GM12878 (cell line): ENCODE data around the gene PHACTR3. TPM values are rescaled to one million over a fixed set of nuclear protein-coding genes. Genes with fewer than 3 reads are reported as not detected.

Experiments used
- ATF3 ChIP-seq: IDR thresholded peaks from 2 replicates; pipeline ENCODE4 v1.6.1; 2011; ENCODE audit warnings: low read depth, mild to moderate bottlenecking, low read length, moderate library complexity, borderline replicate concordance; ENCODE audit errors: extremely low read depth
- BCL11A ChIP-seq: IDR thresholded peaks from 2 replicates; pipeline ENCODE4 v1.6.1; 2011; ENCODE audit warnings: low read depth, low read length
- E2F4 ChIP-seq: IDR thresholded peaks from 2 replicates; pipeline ENCODE4 v1.6.1; 2012; ENCODE audit warnings: low read depth, low read length, improper control_type of control experiment
- EP300 ChIP-seq, 2 experiments: fragments of 150-350 bp in 1 of 2; IDR thresholded peaks; 2 replicates each; pipeline ENCODE4 v1.6.1; 2011 to 2012; ENCODE audit warnings: low read depth in 2 of 2, low read length in 2 of 2, borderline replicate concordance in 1 of 2, improper control_type of control experiment in 1 of 2, inconsistent platforms in 1 of 2; ENCODE audit not compliant: control insufficient read depth in 1 of 2
- EZH2 ChIP-seq: IDR thresholded peaks from 2 replicates; pipeline ENCODE4 v1.6.1; 2012; ENCODE audit warnings: low read depth, mild to moderate bottlenecking, control low read depth, inconsistent platforms, low read length, borderline replicate concordance; ENCODE audit not compliant: control insufficient read depth
- FOXK2 ChIP-seq: fragments of 450-650 bp; IDR thresholded peaks from 2 replicates; pipeline ENCODE4 v1.6.1; 2017; ENCODE audit warnings: mild to moderate bottlenecking, moderate library complexity
- HSF1 ChIP-seq: fragments of 150-350 bp; IDR thresholded peaks from 2 replicates; pipeline ENCODE4 v1.6.1; 2014; ENCODE audit warnings: mild to moderate bottlenecking, low read depth, low read length
- IKZF2 ChIP-seq, 2 experiments: fragments of 450-650 bp; IDR thresholded peaks; 2 replicates each; pipeline ENCODE4 v1.6.1; 2017; ENCODE audit warnings: mild to moderate bottlenecking in 2 of 2, moderate library complexity in 2 of 2
- IRF3 ChIP-seq: fragments of 450-650 bp; IDR thresholded peaks from 2 replicates; pipeline ENCODE4 v1.6.1; 2014; ENCODE audit warnings: mild to moderate bottlenecking
- IRF4 ChIP-seq: IDR thresholded peaks from 2 replicates; pipeline ENCODE4 v1.6.1; 2011; ENCODE audit warnings: low read depth, low read length
- KAT2A ChIP-seq: conservative IDR thresholded peaks from 2 replicates; pipeline ENCODE4 v1.6.1; 2011; ENCODE audit warnings: low read depth, low read length; ENCODE audit not compliant: control insufficient read depth
- MEF2B ChIP-seq: fragments of 450-650 bp; IDR thresholded peaks from 2 replicates; pipeline ENCODE4 v1.6.1; 2018; ENCODE audit warnings: mild to moderate bottlenecking, moderate library complexity; ENCODE audit not compliant: partially characterized antibody, poor library complexity, severe bottlenecking
- POLR2AphosphoS5 ChIP-seq: IDR thresholded peaks from 2 replicates; pipeline ENCODE4 v1.6.1; 2011; ENCODE audit warnings: mild to moderate bottlenecking, low read length, inconsistent platforms
- RCOR1 ChIP-seq: conservative IDR thresholded peaks from 2 replicates; pipeline ENCODE4 v1.6.1; 2012; ENCODE audit warnings: low read depth, low read length, improper control_type of control experiment
- RFX5 ChIP-seq: IDR thresholded peaks from 2 replicates; pipeline ENCODE4 v1.6.1; 2011; ENCODE audit warnings: low read depth, low read length, improper control_type of control experiment
- RUNX3 ChIP-seq: IDR thresholded peaks from 2 replicates; pipeline ENCODE4 v1.6.1; 2012; ENCODE audit warnings: low read length, inconsistent platforms
- SIX5 ChIP-seq: IDR thresholded peaks from 2 replicates; pipeline ENCODE4 v1.6.1; 2011; ENCODE audit warnings: mild to moderate bottlenecking, low read depth, low read length, moderate library complexity; ENCODE audit not compliant: severe bottlenecking
- SP1 ChIP-seq: IDR thresholded peaks from one replicate; pipeline ENCODE4 v1.6.1; 2011; ENCODE audit warnings: low read depth, low read length
- SUPT20H ChIP-seq: IDR thresholded peaks from 2 replicates; pipeline ENCODE4 v1.6.1; 2011; ENCODE audit warnings: low read depth, mild to moderate bottlenecking, low read length, moderate library complexity, borderline replicate concordance; ENCODE audit not compliant: control insufficient read depth
- WRNIP1 ChIP-seq: IDR thresholded peaks from 2 replicates; pipeline ENCODE4 v1.6.1; 2011; ENCODE audit warnings: low read depth, low read length, improper control_type of control experiment, borderline replicate concordance
- ZBTB33 ChIP-seq: fragments of 450-650 bp; IDR thresholded peaks from 2 replicates; pipeline ENCODE4 v1.6.1; 2017; ENCODE audit warnings: mild to moderate bottlenecking
- ZNF384 ChIP-seq: IDR thresholded peaks from 2 replicates; pipeline ENCODE4 v1.6.1; 2012; ENCODE audit warnings: low read depth, mild to moderate bottlenecking, low read length, improper control_type of control experiment, borderline replicate concordance
- ZNF622 ChIP-seq: fragments of 450-650 bp; IDR thresholded peaks from 2 replicates; pipeline ENCODE4 v1.6.1; 2017; ENCODE audit warnings: mild to moderate bottlenecking, inconsistent platforms
- polyA plus RNA-seq, 11 experiments: library from polyadenylated mRNA; depleted of rRNA in 4 of 11; unstranded in 6 of 11; stranded (reverse) in 5 of 11; fragments of >200 nt; fragmentation: Nextera tagmentation in 4 of 11; fragmentation: Illumina TruSeq in 1 of 11; extraction: Ambion mirVana in 4 of 11; extraction: Trizol in 1 of 11; gene quantifications; 1 replicate in 1 of 11; 2 replicates in 10 of 11; pipeline versions ENCODE4 v1.2.1 to v1.2.3, GENCODE V29; 2011 to 2016; ENCODE audit warnings: inconsistent platforms in 2 of 11, missing spikeins in 2 of 11, low read depth in 1 of 11
- total RNA-seq, 4 experiments: library from RNA; depleted of rRNA in 3 of 4; stranded (reverse); fragments of >200 nt in 3 of 4; fragmentation: Illumina TruSeq in 1 of 4; extraction: Trizol in 1 of 4; gene quantifications; 2 replicates each; pipeline versions ENCODE4 v1.2.1 to v1.2.3, GENCODE V29; 2013 to 2021

The PHACTR3 gene
- total and polyA plus RNA-seq, 10 of the 15 experiments (the other 5 are each of a cell fraction or from before 2014, with no cell fraction given), result 0.17 to 2.7 (median 0.27) TPM; not detected in 1

DNA sequence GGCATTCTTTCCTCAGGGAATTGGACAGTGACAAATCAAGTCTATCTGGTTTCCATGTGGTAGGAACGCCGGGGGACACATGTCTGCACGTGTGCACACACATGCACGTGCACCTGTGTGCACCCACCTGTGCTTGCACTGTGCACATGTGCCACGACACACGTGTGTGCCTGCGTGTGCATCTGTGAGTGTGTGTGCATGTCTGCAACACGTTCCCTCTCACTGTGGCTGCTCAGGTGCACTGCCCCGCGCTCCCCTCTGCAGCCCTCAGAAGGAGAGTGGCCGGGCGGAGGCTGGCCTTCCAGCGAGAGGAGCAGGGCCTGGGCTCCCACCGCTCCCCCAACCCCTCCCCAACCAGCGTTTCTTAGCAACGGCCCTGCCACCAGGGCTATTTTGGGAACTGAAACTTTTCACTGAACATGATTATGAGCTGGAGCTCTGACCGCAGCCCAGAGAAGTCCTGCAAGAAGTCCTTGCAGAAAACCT is 147.8 kb downstream of the PHACTR3 start (continued):
- TF ChIP-seq EZH2, result no peak
- TF ChIP-seq SIX5, result no peak
- TF ChIP-seq RCOR1, result no peak
- no peak for TF ChIP-seq SUPT20H
- TF ChIP-seq KAT2A, result no peak
- no peak; a peak in 1 of 4 replicates for TF ChIP-seq IKZF2 (IDR thresholded peaks at IDR 0.05)
- no peak for TF ChIP-seq ATF3
- no peak for TF ChIP-seq HSF1
- 0 out of 2 replicates have a peak, but pooled peaks have one; percentile 41 for TF ChIP-seq BCL11A
- no peak for TF ChIP-seq ZBTB33
- TF ChIP-seq RUNX3, result peak; percentile 86
- no peak for TF ChIP-seq WRNIP1
- TF ChIP-seq IRF3, result no peak
- TF ChIP-seq EP300 (IDR thresholded peaks at IDR 0.05; ENCODE audit: borderline replicate concordance in 1 of 2, control insufficient read depth in 1 of 2, low read depth in 2 of 2, low read length in 2 of 2), result peak; percentile 33 to 50; a peak in 1 of 4 replicates
- TF ChIP-seq MEF2B, result peak; percentile 89
- no peak for TF ChIP-seq POLR2AphosphoS5
- no peak for TF ChIP-seq ZNF622
- TF ChIP-seq IRF4, result 0 out of 2 replicates have a peak, but pooled peaks have one; percentile 35
- TF ChIP-seq SP1, result peak; percentile 34
- no peak for TF ChIP-seq FOXK2
- no peak for TF ChIP-seq RFX5
- no peak for TF ChIP-seq E2F4
- TF ChIP-seq ZNF384, result no peak
